GM21717 (cell line): ENCODE measurements around the gene SH3RF1.

ENCODE experiments used
- ATAC-seq: cut with Tn5 transposase; IDR thresholded peaks from one replicate; pipeline ENCODE4 v1.9.1; 2021; ENCODE audit warnings: mild to moderate bottlenecking, moderate library complexity; ENCODE audit not compliant: unreplicated experiment

The SH3RF1 gene

DNA sequence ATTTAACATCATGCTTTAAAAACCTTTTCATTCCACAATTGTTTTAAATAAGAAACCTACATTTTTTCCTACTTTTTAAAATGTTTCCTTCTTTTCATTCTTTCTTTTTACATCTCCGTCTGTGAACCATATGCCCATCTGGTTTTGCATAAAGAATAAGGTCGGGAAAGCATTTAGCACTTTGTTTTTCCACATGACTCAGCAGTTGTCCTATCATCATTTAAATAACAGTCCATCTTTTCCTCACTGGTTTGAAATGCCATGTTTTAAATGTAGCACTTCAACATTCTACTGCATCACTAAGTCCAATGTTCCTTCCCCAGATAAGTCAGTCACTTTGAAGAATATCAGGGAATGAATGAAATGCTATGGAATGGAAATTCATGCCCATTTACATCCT lies 128.4 kb downstream of the SH3RF1 start:
- ATAC-seq: no peak

DNA sequence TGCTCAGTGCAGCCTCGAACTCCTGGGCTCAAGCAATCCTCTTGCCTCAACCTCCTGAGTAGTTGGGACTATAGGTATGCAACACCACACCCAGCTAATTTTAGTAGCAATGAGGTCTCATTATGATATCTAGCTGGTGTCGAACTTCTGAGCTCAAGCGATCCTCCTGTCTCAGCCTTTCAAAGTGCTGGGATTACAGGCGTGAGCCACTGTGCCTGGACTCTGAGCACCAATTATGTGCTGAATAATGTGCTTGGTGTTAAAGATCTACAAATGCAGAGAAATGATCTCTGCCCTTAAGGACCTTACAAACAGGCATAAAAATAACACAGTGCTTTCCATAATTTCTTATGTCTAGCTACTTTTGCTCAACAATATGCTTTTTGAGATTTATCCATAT lies 131.7 kb downstream of the SH3RF1 start:
- no peak for ATAC-seq

GRCh38 chr4:169137558-169137920 lies 133.2 kb downstream of the SH3RF1 start:
- no peak for ATAC-seq

DNA sequence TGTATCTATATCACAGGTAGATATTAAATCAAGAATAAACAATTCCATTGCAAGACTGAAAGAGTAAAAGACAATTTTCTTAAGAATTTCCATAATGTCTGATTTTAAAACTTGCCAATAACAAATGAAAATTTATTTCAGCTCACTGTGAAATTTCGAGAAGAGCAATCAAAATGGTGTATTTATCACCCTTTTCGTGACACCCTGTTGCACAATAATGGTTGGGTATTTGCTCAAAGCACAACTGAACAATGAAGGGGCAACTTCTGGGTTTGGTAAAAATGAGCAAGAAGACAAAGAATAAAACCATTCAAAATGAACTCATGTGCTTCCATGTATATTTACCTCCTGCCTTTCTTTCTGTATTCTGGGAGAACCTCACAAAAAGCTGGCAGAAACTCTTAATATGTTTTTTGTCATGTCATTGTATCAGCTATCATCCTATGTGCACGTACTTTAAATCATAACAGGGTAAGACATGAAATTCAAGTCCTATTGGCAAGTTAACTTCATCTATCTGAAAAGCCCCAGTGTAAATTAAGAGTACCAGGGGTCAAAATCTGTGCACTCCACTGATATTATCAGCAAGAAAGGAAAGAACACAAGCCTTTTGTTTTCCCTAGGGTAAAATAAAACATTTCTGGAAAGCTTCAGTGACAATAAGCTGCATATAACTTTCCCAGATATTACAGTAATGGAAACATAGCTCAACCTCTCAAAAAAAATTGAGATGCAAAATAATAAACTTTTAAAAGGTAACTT lies 133.8 kb downstream of the SH3RF1 start:
- no peak for ATAC-seq

- no peak for ATAC-seq
These were observed 134.4 kb downstream of the SH3RF1 start for GRCh38 chr4:169136330-169136729.

GRCh38 chr4:169135776-169136175 lies 135.0 kb downstream of the SH3RF1 start:
- no peak for ATAC-seq

DNA sequence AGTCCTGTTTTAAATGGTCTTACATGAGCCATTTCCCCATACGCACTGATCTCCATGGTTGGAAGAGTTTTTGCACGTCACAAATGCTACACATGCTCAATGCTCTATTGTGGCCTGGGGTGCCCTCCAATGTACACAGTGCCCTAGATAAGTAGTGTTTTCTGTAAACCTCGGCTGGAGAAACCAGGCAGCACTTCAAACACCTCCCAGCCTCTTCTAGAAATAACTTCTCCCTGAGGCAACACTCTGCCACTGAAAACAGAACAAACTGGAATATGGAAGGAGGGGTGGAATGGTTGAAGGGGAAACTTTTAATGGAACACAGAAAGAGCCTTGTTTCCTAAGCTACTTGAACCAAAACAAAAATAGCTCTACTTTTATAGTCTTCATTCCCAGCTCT lies 136.8 kb downstream of the SH3RF1 start:
- ATAC-seq: no peak

GRCh38 chr4:169132561-169133305 lies 138.0 kb downstream of the SH3RF1 start:
- no peak for ATAC-seq

GRCh38 chr4:169131556-169132208 lies 139.1 kb downstream of the SH3RF1 start:
- ATAC-seq: no peak

DNA sequence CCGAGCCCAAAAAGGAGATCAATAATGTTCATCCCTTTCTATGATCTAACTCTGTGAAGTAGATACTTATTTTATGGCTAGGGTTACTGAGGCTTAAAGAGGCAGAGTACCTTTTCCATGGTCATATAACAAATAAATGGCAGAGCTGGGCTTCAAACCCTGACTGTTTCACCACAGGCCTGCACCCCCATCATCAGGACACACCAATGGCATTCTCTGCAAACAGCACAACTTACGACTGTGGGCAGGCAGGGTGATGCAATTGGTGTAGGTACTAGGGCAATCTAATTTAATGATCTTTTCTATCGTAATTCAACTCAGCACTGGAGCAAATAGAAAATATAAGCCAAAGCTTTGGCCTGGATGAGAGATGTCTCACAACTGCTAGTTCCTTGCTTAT lies 141.9 kb downstream of the SH3RF1 start:
- no peak for ATAC-seq

DNA sequence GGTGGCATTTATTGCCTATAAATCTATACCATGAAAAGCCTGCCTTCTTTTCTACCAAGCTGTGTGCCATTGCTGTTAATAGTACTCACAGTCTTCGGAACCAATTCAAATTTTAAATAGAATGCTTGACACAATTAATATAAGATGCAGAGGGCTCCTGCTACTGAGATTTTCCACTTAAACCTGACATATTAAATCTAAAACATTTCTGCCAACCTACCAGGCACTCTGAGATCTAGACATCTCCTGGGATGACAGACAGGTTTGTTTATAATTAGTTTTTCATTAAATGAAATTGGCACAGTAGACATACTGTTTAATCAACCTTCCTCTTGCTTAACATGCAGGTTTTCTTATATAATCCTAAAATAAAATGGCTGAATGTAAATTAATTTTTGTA lies 143.4 kb downstream of the SH3RF1 start:
- ATAC-seq: no peak

DNA sequence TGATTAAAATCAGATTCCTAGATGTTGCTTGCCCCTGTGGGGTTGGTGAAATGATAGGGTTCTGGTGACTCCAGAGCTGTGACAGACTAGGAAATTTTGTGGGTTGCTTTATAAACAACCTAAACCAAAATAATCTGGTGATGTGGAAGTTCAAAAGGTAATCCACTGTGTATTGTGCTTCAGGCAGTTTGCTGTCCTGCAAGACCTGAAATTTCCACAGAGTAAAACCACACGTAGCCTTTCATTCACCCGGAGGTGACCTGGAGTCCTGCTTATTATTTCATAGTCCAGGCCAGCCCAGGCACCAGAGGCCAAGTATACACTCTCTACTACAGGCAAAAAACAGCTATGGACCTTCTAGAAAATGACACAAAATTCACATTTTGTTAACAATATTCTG lies 146.1 kb downstream of the SH3RF1 start:
- ATAC-seq: no peak

DNA sequence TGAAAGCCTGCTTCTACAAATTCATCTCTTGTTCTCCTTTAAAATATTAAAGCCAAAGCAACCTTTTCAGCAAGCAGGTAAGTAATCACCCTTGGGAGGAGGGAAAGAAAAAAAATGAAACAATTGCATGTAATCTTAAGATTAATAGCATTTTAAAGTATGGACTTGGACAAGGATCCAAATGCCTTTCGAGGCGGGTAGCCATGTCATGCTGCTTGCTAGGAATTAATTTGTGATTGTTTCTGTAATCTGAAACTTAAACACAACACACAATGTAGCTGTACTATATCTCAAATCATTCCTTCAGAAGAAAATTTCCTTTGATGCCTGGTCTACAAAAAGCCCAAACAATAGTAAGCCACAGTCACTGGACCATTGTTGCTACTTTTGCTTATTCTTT lies 148.3 kb downstream of the SH3RF1 start:
- no peak for ATAC-seq

DNA sequence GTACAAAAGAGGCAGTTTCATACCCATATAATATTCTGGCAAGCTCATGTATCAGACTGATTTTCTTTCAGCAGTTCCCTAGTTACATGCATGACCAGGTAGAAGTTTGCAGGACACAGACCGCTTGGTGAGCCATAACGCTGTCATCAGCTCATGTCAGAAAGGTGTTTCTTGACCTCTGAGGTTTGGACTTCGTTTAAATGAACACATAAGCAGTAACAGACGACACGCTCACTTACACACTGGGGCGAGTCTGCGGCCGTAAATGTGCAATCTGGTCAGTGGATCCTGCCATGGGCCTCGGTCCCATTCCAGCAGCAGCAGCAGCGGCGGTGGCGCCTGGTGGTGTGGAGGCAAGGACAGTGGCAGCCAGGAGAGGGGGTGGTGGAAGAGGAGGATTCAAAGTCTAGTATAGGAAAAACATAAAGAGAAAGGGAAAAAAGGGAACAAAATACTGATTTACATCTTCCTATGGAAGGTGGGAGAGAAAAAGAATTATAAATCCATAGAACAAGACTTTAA lies 148.8 kb downstream of the SH3RF1 start:
- ATAC-seq: no peak

GRCh38 chr4:169120624-169121023 lies 150.1 kb downstream of the SH3RF1 start:
- no peak for ATAC-seq

DNA sequence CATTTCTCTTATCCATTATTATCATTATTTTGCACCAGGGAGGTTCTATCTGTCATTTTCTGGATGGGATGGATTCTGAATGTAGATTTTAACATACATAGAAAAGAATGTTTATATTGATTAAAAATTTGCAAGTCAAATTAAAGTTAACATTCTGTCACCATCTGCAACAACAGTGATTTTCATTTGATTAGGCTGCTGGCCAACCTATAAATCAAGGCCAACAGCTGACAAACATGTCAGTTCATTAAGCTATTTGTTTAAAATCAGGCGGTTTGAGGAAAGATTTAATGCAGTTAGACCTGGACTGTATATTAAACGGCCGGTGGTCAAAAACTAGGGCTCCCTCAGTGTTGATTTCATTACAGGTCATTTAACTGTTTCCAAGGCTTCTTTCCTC lies 151.2 kb downstream of the SH3RF1 start:
- no peak for ATAC-seq

DNA sequence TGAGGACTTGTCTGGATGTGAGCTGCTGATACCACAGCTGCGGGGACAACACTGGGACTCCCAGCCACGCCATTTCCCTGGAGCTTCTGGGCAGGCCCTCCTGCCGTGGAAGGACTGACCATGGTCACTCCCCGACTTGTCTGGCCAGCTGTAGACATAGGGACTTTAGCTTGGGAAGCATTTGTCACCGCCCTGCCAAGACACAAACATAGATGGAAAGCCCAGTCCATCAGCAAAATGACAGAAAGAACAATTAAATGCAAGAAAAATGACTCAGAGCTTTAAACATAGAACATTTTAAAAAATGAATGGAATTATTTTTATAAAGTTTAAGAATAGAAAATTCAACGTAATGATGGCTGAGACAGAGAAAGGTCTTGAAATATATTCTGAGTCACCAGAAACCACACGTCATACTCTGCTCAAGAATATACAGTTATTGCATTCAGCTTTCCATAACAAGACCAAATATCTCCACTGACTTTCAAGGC lies 153.1 kb downstream of the SH3RF1 start:
- ATAC-seq: no peak

DNA sequence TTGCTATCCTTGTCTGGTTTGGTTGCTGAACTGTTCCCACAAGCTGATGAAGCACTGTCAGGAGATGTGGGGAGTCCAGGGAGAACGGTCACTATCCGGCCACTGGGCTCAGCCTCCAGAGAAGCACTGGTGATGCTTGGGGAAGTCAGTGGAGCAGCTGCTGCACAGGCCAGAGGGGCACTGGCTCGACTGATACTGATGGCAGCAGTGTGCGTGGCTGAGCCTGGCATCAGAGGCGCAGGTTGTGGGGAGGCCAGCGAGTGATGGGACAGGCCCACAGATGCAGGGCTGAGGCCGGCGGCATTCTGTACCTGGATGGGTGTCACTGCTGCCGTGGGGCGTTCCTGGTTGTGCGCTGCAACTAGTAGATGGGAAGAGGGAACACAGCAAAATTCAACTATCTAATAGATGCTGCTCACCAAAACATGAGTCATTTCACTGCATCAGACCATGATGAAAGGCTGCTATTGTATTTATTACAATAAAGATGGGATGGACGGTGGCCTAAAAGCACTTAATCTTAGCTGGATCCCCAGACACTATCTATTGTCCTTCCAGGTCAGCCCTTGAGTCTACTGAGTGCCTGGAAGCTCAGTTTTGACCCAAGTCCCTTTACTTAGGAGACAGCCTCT lies 154.4 kb downstream of the SH3RF1 start:
- ATAC-seq: no peak

GRCh38 chr4:169115897-169116254 lies 154.9 kb downstream of the SH3RF1 start:
- ATAC-seq: no peak

- no peak for ATAC-seq
These were observed 155.4 kb downstream of the SH3RF1 start for GRCh38 chr4:169115144-169115896.
